Adipose tissue (tissue), 3 donors: ENCODE results near the gene PIK3R5. TPM values are rescaled to one million over a fixed set of nuclear protein-coding genes. Genes with fewer than 3 reads are reported as not detected.
"Not testable (repeated sequence)": the region's sequence is repeated elsewhere in the genome, so short reads cannot be mapped to it uniquely, and the experiment has no call there.

Experiments
- H3K27ac ChIP-seq: one replicate; pipeline ENCODE4 v1.5.1; 2013; ENCODE audit warnings: low read depth, low read length
- WGBS, 3 donors: extraction: QIAGEN DNeasy Blood & Tissue Kit; methylation state at CpG; one replicate each; pipeline ENCODE4 v1.1.7; 2013; 5-methylcytosine and 5-hydroxymethylcytosine counted together
- polyA plus RNA-seq, 3 donors: library from polyadenylated mRNA; stranded (reverse); fragments of 200-250 nt; gene quantifications; one replicate each; pipeline ENCODE4 v1.2.3, GENCODE V29; 2013
- donor health status: healthy with polysubstance abuse.
- donor health status: Bipolar disorder and iron deficiency.
- donor health status: healthy.

PIK3R5 gene
- polyA plus RNA-seq, 3 donors, result 1.2 to 6.9 (median 3.9) TPM

- WGBS, 3 donors, result 58 to 59% (median 59%) methylated on average over 10 of the region's 10 CpGs
- H3K27ac ChIP-seq, result no peak overlapping the region
Measured at GRCh38 chr17:8991514-8992285, 26.2 kb upstream of the PIK3R5 start.

- not testable (repeated sequence) for H3K27ac ChIP-seq
- 90 to 97% (median 96%) methylated on average over 2 of the region's 2 CpGs for whole genome bisulfite sequencing, 3 donors
Measured at GRCh38 chr17:8988263-8988935, 22.9 kb upstream of the PIK3R5 start.

- WGBS, 3 donors, result 74 to 85% (median 84%) methylated on average over 2 of the region's 2 CpGs
- H3K27ac ChIP-seq, result no peak overlapping the region
Measured at GRCh38 chr17:8986295-8986694, 20.8 kb upstream of the PIK3R5 start.

DNA sequence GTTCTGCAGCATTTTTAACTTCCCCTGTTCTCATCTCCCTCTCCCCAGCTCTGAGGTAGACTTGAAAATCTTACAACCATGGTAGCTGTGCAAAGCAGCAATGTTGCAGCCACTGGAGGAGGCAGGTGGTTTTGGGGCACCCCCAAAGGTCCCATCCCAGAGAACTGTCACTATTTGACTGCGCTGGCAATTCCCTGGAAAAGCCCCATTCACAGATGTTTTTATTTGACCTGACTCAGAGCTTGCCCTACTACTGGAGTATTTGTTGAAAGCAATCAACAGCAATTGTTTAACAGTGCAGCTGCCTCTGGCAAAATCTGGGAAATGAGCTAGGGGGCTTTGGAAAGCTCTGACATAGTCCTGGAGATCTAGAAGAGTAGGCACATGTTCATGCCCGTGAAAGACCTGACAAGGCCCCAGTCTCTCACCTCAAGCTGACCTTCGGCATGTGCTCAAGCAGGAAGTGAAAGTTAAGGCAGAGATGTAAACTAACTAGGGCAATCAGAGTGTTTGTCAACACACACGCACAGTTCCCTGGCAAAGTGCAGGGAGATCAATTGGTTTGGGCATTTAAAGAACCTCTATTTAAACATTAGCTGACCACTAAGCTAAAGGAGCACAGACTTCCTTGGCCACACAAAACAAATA is 19.7 kb upstream of the PIK3R5 start:
- WGBS, 3 donors, result 69 to 82% (median 80%) methylated on average over 4 of the region's 4 CpGs
- H3K27ac ChIP-seq, result no peak overlapping the region

- WGBS, 3 donors, result 88 to 95% (median 93%) methylated on average over 5 of the region's 5 CpGs
Measured at GRCh38 chr17:8984225-8984624, 18.7 kb upstream of the PIK3R5 start.

DNA sequence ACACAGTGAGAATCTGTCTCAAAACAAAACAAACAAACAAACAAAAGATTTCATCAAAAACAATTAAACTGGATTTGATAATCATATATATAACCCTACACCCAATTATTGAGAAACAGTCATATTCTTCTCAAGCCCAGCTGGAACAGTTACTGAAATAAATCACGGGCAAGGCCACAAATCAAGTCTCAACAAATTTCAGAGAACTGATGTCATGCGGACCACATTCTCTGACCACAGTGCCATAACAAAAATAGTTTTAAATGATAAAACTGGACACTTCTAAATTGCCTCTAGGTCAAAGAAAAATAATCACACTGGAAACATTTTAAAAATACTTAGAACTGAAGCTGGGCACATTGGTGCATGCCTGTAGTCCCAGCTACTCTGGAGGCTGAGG is 15.9 kb upstream of the PIK3R5 start:
- no peak overlapping the region for H3K27ac ChIP-seq
- WGBS, 3 donors, result 90 to 96% (median 92%) methylated on average over 2 of the region's 2 CpGs

More at GRCh38 chr17:8984225-8984624, 18.7 kb upstream of the PIK3R5 start:
- H3K27ac ChIP-seq, result not testable (repeated sequence)

DNA sequence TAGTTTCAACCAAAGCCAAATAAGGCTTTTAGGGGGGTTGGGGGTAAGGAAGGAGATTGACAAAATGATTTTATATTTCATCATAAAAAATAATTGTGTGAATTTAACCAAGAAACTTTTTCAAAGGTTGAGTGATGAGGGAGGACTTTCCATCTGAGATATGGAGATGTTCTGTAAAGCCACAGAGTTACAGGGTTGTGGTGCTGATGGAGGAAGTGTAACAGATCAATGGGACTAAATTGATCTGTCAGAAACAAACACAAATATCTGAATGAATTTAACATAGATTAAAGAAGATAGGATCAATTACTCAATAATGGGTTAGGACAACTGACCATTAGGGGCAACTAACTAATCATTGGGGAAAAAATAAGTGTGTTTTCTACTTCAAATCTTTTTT is 14.2 kb upstream of the PIK3R5 start:
- no peak overlapping the region for H3K27ac ChIP-seq

DNA sequence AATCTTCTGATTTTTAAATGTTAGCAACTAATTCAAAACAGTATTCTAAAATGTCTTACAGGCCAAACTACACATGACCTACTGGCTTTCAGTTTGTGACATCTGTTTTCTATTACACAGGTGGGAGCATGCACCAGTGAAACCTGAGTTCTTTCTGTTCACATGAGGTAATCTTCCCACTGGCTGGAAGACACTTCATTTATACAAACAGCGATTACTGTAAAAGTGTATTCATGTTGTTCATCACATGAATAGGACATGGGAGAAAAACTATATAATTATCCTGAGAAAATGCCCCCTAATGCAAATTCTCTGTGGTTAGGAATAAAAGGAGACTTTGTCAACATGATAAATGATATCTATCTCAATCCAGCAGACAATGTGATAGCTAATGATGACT is 11.1 kb upstream of the PIK3R5 start:
- WGBS, 3 donors, result 76 to 86% (median 83%) methylated on average over 1 of the region's 1 CpG
- H3K27ac ChIP-seq, result no peak overlapping the region

DNA sequence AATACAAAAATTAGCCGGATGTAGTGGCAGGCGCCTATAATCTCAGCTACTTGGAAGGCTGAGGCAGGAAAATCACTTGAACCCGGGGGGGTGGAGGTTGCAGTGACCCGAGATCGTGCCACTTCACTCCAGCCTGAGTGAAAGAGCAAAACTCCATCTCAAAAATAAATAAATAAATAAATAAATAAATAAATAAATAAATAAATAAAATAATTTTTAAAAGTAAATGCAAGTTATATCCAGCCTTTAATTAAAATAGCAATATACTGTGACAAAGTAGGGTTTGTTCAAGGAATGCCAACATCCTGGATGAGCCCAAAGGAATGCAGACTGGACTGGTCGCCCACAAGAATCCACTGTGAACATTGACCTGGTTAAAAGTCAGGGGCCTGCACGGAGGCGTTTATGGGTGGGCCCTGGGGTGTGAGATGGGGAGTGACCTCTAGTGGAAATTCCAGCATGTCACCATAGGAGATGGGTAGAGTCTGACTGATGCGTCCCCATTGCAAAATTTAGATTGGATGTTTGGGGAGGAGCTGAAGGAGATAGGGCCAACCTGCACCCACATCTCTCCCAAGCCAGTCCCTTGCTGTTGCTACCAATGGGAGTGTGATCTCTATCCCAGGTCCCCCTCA is 9.7 kb upstream of the PIK3R5 start:
- WGBS, 3 donors, result 82 to 91% (median 88%) methylated on average over 9 of the region's 9 CpGs
- H3K27ac ChIP-seq, result no peak overlapping the region

- H3K27ac ChIP-seq, result no peak overlapping the region
- 50 to 75% (median 57%) methylated on average over 2 of the region's 2 CpGs for WGBS, 3 donors
Measured at GRCh38 chr17:8969901-8970300, 4.4 kb upstream of the PIK3R5 start.

DNA sequence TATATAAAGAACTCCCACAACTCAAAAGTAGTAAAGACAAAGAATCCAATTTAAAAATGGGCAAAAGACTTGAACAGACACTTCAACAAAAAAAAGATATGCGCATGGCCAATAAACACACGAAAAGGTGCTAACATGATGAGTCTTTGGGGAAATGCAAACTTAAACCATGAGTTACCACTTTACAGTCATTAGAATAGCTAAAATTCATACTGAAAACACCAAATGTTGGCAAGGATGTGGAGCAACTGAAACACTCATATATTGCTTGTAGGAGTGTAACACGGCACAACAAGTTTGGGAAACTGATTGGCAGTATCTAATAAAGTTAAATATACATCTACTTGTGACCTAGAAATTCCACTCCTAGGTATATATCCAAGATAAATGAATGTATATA is 3.0 kb upstream of the PIK3R5 start:
- no peak overlapping the region for H3K27ac ChIP-seq
- 84 to 89% (median 88%) methylated on average over 3 of the region's 3 CpGs for WGBS, 3 donors

- H3K27ac ChIP-seq, result no peak overlapping the region
Measured at GRCh38 chr17:8967861-8968260, 2.4 kb upstream of the PIK3R5 start.

DNA sequence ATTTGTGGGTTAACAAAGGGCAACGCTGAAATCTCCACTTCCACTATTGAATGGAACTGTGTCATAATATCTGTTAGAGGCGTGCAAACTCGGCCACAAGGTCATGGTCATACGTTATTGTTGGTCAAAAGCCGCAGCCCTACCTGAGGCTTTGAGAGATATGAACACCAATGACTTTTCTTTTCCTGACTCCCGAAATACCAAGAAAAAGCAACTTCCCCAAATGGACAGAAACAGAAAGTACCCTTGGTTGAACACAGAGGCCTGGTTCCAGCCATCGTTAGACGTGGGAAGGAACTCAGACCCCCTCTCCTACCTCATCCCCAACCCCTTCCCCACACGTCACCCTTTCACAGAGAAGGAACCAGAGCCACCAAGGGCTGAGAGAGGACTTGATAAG is 1.4 kb upstream of the PIK3R5 start:
- WGBS, 3 donors, result 45 to 68% (median 60%) methylated on average over 9 of the region's 9 CpGs
- H3K27ac ChIP-seq, result no peak overlapping the region

DNA sequence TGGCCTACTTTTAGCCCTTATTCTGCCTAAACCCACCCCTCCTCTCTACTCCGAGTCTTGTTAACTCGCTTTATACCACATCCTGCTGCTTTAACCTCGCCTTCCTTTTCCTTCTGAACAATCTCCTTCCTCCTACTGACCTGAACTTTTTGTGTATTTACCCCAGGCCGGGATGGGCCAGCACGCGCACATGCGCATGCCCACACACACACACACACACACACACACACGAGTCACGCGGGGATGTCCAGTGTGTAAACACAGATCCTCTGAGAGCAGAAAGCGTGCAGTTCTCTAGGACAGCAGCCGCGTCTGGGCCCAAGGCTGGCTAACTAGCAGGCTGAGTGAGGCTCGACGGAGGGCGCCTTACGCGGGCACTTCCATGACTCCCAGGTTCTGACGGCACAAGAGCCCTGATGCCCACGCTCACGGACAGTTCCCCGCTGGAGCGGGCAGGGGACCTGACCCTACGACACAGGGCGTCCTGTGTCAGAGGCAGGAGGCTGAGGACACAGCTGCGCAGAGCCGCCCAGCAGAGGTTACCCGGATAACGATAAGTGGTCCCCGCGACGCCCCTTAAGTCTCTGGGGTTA is 610 bp downstream of the PIK3R5 start:
- 20 to 27% (median 21%) methylated on average over 31 to 32 of the region's 32 CpGs for WGBS, 3 donors
- no peak overlapping the region for H3K27ac ChIP-seq

- no peak overlapping the region for H3K27ac ChIP-seq
- WGBS, 3 donors, result 65 to 81% (median 79%) methylated on average over 13 of the region's 13 CpGs
Measured at GRCh38 chr17:8963647-8964258, 1.8 kb downstream of the PIK3R5 start.

- WGBS, 3 donors, result 86 to 94% (median 89%) methylated on average over 3 of the region's 3 CpGs
- no peak overlapping the region for H3K27ac ChIP-seq
Measured at GRCh38 chr17:8963014-8963413, 2.5 kb downstream of the PIK3R5 start.

DNA sequence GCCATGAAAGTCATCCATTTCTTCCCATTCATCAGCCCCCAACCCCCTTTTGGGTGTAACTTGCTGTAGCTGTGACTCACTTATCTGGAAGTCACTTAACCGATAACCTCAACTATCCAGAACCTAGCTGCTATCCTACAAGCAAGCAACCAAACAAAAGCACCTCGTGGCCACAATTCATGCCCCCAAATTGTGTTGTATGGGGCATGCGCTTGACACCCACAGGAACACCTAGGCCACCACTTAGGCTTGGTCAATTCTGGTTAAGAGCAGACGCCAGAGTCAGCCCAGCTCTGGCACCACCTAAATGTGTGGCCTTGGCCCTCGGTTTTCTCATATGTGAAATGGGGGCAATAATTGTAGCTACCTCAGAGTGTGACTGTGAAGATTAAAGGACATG is 3.7 kb downstream of the PIK3R5 start:
- 82 to 92% (median 88%) methylated on average over 5 of the region's 5 CpGs for WGBS, 3 donors
- H3K27ac ChIP-seq, result no peak overlapping the region

DNA sequence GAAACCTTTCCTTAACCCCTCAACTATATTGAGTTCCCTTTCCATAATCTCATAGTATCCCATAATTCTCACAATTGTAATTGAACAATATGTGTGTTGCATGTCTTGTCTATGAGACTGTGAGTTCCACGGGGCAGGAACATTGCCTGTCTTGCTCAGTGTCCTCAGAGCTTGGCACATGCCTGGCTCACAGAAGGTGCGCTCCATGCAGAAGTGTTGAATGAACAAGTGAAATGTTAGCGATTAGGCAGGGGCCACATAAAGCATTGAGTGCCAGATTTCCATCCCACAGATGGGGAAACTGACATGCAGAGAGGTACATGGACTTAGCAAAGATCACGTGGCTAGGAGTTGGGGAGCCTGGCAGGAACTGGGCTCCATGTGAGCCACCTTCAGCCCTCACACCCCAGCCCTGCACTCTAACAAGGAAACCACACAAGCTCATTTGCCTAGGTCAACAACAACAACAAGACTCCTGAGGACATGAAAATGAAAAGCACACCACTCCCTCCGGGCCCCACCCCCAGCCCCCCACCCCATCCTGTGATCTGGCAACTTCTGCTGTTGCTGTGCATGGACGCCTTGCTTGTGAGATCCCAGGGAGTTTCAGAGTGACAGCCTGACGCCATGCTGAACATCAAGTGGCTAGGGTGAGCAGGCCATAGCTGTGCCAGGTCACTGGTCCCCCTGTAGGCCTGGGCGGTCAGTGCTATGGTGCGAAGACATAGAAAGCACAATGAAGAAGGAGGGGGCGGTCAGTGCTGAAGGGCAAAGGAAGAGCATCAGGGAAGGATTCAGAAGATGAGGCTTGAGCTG is 5.0 kb downstream of the PIK3R5 start:
- WGBS, 3 donors, result 62 to 78% (median 77%) methylated on average over 10 of the region's 10 CpGs
- no peak overlapping the region for H3K27ac ChIP-seq
